ENCODE measurements around the gene FSIP2.

The FSIP2 gene

GRCh38 chr2:185835974-185836373, 97.4 kb downstream of the FSIP2 start:
- Histone ChIP-seq H3K9ac (ENCODE audit: low read length) (no peak overlapping the region), H3K4me3 (ENCODE audit: low read depth, low read length, poor library complexity, severe bottlenecking) (no peak overlapping the region), H3K27me3 (ENCODE audit: insufficient read depth, low read length) (no peaks in the 10 kb centered on the region), H4K20me1 (ENCODE audit: insufficient read depth, low read length) (no peaks in the 10 kb centered on the region), H3F3A (ENCODE audit: insufficient read depth, low read length) (no peaks in the 10 kb centered on the region), H3K9me2 (ENCODE audit: low read depth, low read length) (no peaks in the 10 kb centered on the region), H3K79me2 (ENCODE audit: insufficient read depth, low read length) (no peaks in the 10 kb centered on the region), H3K9me3 (ENCODE audit: low read length) (no peaks in the 10 kb centered on the region), H3K4me1 (ENCODE audit: insufficient read depth, low read length, severe bottlenecking) (no peaks in the 10 kb centered on the region), H3K4me2 (ENCODE audit: low read length) (no peak overlapping the region), H3K27ac (ENCODE audit: low read depth, low read length, poor library complexity, severe bottlenecking) (no peak overlapping the region), H3K36me3 (ENCODE audit: insufficient read depth, low read length) (no peaks in the 10 kb centered on the region), H2AFZ (ENCODE audit: low read length) (no peak overlapping the region)
- TF ChIP-seq CTCF (IDR thresholded peaks at IDR 0.05; ENCODE audit: low read length) (no peak), EZH2 (IDR thresholded peaks at IDR 0.05; ENCODE audit: borderline replicate concordance, low read length) (no peak)

GRCh38 chr2:185854885-185855284, 116.3 kb downstream of the FSIP2 start:
- no peaks in the 10 kb centered on the region for H3K9me3 ChIP-seq (ENCODE audit: low read length)
- H3K4me1 ChIP-seq (ENCODE audit: insufficient read depth, low read length, severe bottlenecking), result no peaks in the 10 kb centered on the region
- H3F3A ChIP-seq (ENCODE audit: insufficient read depth, low read length), result no peaks in the 10 kb centered on the region
- no peaks in the 10 kb centered on the region for H3K79me2 ChIP-seq (ENCODE audit: insufficient read depth, low read length)
- H3K4me3 ChIP-seq (ENCODE audit: low read depth, low read length, poor library complexity, severe bottlenecking), result no peak overlapping the region
- H4K20me1 ChIP-seq (ENCODE audit: insufficient read depth, low read length), result no peaks in the 10 kb centered on the region
- H3K9me2 ChIP-seq (ENCODE audit: low read depth, low read length), result no peaks in the 10 kb centered on the region
- no peak overlapping the region for H3K4me2 ChIP-seq (ENCODE audit: low read length)
- no peak overlapping the region for H2AFZ ChIP-seq (ENCODE audit: low read length)
- no peak overlapping the region for H3K9ac ChIP-seq (ENCODE audit: low read length)
- no peaks in the 10 kb centered on the region for H3K27me3 ChIP-seq (ENCODE audit: insufficient read depth, low read length)
- no peaks in the 10 kb centered on the region for H3K36me3 ChIP-seq (ENCODE audit: insufficient read depth, low read length)
- TF ChIP-seq EZH2 (IDR thresholded peaks at IDR 0.05; ENCODE audit: borderline replicate concordance, low read length) (no peak), CTCF (IDR thresholded peaks at IDR 0.05; ENCODE audit: low read length) (no peak)
- H3K27ac ChIP-seq (ENCODE audit: low read depth, low read length, poor library complexity, severe bottlenecking), result no peak overlapping the region

DNA sequence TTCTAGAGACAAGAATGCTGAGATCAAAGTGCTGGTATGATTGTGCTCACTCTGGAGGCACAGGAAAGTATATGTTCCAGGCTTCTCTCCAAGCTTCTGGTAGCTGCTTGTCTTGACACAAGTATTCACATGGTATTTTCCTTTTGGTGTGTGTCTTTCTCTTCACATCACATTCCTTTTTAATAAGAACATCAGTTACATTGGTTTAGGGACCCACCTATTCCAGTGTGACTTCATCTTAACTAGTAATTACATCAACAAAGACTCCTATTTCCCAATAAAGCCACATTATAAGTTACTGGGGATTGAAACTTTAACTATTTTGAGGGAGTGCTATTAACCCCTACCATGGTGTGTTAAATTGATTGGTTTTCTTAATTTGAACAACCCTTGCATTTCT, 119.1 kb downstream of the FSIP2 start:
- Histone ChIP-seq H3K9me2 (ENCODE audit: low read depth, low read length) (no peaks in the 10 kb centered on the region), H3K9me3 (ENCODE audit: low read length) (no peaks in the 10 kb centered on the region), H3K27me3 (ENCODE audit: insufficient read depth, low read length) (no peaks in the 10 kb centered on the region), H3K4me2 (ENCODE audit: low read length) (no peak overlapping the region), H3K27ac (ENCODE audit: low read depth, low read length, poor library complexity, severe bottlenecking) (no peak overlapping the region), H3K4me3 (ENCODE audit: low read depth, low read length, poor library complexity, severe bottlenecking) (no peak overlapping the region), H3K4me1 (ENCODE audit: insufficient read depth, low read length, severe bottlenecking) (no peaks in the 10 kb centered on the region), H3K79me2 (ENCODE audit: insufficient read depth, low read length) (no peaks in the 10 kb centered on the region), H3K36me3 (ENCODE audit: insufficient read depth, low read length) (no peaks in the 10 kb centered on the region), H3K9ac (ENCODE audit: low read length) (no peak overlapping the region), H4K20me1 (ENCODE audit: insufficient read depth, low read length) (no peaks in the 10 kb centered on the region), H2AFZ (ENCODE audit: low read length) (no peak overlapping the region), H3F3A (ENCODE audit: insufficient read depth, low read length) (no peaks in the 10 kb centered on the region)
- no peak for TF ChIP-seq CTCF (IDR thresholded peaks at IDR 0.05; ENCODE audit: low read length)
- TF ChIP-seq EZH2 (IDR thresholded peaks at IDR 0.05; ENCODE audit: borderline replicate concordance, low read length), result no peak

Data from OCI-LY1 (cell line).